HTR-8/SVneo (cell line): Measurements from ENCODE around the gene CRACR2B.

Source experiments
- DNase-seq: peaks from one replicate; pipeline ENCODE4 v3.0.0; 2011; ENCODE audit warnings: low spot score, mixed read lengths; ENCODE audit not compliant: insufficient read length
- FAIRE-seq: peaks from 2 replicates; lab custom pipeline; 2011; peaks lifted over from hg19 to GRCh38; lab: Jason Lieb, UNC

CRACR2B gene

DNA sequence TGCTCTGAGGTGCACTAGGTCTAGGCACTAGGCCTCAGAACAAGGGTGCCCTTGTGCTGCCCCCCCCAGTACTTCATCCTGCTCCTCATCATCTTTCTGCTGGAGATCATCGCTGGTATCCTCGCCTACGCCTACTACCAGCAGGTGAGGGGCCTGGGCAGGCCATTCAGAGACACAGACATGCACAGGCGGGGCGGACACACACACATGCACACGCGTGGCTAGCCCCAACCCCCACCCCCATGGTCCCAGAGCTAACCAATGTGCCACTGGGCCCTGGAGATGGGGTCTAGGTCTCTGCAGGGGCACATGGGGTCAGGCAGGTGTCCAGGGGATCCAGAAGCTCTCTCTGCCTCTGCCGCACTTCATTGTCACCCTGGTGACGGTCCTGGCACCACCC is 9.0 kb downstream of the CRACR2B start:
- DNase-seq (no peak), FAIRE-seq (no peak)

DNA sequence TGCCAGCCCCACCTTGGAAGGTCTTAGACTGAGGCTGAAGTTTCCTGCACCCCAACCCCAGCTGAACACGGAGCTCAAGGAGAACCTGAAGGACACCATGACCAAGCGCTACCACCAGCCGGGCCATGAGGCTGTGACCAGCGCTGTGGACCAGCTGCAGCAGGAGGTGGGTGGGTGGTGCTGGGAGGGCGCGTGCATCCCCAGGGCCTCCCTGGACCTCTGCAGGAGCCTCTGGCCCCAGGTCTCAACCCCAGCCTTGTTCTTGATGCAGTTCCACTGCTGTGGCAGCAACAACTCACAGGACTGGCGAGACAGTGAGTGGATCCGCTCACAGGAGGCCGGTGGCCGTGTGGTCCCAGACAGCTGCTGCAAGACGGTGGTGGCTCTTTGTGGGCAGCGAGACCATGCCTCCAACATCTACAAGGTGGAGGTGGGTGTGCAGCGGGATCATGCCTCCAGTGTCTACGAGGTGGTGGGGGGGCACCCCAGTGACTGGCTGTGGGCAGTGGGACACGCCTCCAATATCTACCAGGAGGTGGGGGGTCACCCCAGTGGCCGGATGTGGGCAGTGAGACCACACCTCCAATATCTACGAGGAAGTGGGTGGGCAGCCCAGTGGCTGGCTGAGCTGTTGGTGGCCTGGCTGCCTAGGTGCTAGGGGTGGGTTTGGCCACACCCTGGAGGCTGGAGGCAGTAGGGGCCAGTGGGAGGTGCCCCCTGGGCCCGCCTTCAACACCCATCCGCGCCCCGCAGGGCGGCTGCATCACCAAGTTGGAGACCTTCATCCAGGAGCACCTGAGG is 9.7 kb downstream of the CRACR2B start:
- DNase-seq (no peak), FAIRE-seq (no peak)

- FAIRE-seq (no peak), DNase-seq (no peak)
Observed at GRCh38 chr11:837990-838307, 10.2 kb downstream of the CRACR2B start.

GRCh38 chr11:838441-839279 is 10.9 kb downstream of the CRACR2B start:
- FAIRE-seq (peak; percentile 57), DNase-seq (no peak)

- no peak for DNase-seq
Observed at GRCh38 chr11:839280-839623, 11.5 kb downstream of the CRACR2B start.

DNA sequence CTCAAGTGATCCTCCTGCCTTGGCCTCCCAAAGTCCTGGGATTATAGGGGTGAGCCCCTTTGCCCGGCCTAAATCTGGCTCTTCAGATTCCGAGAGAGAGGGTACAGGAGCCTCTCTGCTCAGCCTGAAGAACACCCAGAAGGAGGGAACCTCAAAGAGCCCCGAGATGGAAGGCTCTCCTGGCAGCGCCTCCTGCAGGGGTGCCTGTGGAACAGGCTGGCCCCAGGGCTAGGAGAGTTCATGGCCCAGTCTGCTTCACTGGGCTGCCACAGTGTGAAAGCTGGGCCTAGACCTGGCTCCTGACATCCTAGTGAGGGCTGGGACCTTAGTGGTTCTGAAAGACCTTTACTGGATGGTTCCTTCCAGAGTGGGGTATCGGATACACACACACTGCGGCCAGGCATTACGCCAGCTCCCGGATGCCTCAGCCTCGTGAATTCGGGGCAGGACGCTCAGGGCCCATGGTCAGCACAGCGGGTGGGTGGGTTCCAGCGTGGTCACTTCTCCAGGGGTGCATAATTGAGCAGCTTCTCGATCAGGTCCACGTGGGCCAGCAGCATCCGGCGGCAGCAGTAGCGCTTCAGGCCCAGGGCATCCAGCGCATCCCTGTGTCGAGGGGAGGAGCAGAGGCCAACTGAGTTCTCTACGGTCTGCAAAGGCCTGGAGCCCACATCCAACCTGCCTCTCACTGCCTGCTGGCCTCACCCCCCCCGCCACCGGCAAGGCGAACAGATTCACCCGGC is 12.3 kb downstream of the CRACR2B start:
- DNase-seq (no peak), FAIRE-seq (peak; percentile 38)

More at GRCh38 chr11:839280-839623, 11.5 kb downstream of the CRACR2B start:
- no peak for FAIRE-seq

GRCh38 chr11:841981-842369 is 14.3 kb downstream of the CRACR2B start:
- DNase-seq: no peak
- no peak for FAIRE-seq

DNA sequence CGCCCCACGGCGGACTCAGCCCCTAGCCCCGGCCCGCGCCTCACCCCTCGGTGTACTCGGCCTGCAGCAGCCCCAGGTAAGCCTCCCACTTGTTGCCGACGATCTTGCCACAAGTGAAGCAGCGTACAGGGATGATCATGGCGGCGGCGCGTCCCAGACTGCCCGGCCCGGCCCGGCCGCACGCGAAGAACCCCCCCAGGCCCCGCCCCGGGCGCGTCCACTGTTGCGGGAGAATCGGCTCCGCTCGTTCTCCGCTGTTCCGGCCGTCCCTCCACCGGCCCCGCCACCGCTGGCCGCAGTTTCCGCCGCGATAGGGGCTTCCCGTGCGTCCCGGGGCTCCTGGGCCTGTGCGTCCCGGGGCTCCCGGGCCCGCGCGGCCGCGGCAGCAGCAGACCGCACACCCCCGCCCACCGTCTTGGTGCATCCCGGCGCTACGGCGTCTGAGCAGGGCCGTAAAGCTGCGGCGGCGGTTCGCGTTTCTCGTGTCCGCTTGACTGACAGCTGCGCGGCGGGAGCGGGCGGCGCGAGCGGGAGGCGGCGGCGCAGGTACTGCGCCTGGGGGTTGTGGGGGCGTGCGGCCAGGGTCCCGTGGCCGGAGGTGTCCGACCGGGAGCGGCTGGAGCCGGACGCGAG is 14.8 kb downstream of the CRACR2B start, which contains the start of the genes POLR2L and TSPAN4:
TSS of gene POLR2L (minus strand) at position 160 of the 633 bp plus-strand sequence. CDS start at position 139, 21 bp downstream.
TSS of gene TSPAN4 (plus strand) at position 483 of the 633 bp plus-strand sequence. CDS start 7,453 bp downstream, outside the sequence.
- FAIRE-seq (peak; percentile 97), DNase-seq (peak; percentile 75)

GRCh38 chr11:843086-843734 is 15.5 kb downstream of the CRACR2B start:
- no peak for FAIRE-seq
- DNase-seq: no peak

DNA sequence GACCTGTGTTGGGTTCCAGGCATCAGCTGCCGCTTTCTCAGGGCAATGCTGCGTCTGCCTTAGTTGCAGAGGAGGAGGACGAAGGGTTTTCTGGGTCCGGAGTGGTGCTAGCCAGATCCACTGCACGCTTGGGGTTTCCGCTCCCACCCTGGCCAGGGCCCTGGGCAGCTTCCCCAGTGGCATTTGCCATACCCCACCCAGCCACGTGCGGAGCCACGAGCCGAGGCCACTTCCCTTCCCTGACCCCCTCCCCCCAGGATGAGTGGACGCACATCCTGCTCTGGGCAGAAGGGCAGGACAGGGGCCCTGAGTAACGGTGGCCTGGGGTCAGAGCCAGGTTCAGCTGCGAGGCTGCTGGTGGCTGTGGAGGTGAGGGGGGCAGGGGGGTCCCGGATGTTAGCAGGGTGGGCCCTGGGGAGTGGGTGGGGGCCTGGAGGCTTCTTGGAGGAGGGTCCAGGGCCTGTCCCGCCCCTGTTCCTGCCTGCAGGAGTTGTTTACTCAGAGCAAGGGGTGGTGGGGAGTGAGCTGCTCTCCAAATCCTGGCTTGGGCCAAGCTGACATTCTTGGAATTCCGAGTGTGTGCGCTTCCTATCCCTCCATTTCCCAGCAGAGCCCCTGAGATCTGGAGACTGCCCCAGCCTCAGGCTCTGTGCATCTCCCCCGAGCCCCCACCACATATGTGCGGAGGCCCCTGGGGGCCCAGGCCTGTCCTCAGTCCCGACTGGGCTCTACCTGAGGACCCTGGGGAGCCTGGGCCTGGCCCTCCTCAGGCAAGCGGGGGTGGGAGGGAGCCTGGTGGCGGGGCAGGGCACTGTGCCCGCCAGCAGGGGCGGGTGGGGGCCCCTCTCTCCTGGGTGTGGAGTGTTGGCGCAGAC is 16.3 kb downstream of the CRACR2B start:
- peak; percentile 95 for FAIRE-seq

GRCh38 chr11:844693-845644 is 17.2 kb downstream of the CRACR2B start:
- FAIRE-seq (peak; percentile 96), DNase-seq (peak; percentile 92)

More for the DNA sequence above, 16.3 kb downstream of the CRACR2B start:
- DNase-seq: peak; percentile 92

DNA sequence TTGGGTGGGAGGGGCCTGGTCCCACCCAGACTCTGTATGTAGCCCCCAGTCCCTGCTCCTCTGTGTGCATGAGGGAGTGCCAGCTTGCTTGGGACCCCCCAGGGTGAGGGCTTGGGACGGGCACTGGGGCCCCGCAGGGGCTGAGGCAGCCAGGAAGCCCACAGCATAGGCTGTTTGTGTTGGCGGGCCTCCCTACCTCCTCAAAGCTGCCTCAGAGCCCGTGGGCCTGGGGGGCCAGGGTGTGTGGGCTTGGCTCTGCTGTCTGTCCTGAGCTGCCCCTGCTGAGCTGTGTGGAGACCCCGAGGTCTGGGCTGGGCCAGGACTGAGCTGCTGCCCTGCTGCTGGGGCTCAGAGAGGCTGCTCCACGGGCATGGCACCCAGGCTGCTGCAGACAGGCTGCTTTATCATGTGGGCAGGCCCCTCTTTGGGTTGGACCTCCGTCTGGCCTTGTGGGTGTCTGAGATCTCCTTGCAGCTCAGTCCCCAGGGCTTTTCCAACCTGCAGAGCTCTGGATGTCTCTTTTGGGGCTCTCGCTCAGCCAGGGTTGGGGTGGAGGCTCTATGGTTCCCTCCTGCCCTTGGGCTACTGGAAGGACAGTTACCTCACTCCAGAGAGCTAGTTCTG is 18.3 kb downstream of the CRACR2B start:
- DNase-seq: no peak
- no peak for FAIRE-seq

- no peak for FAIRE-seq
- DNase-seq: no peak
Observed at GRCh38 chr11:846496-847098, 18.9 kb downstream of the CRACR2B start.

GRCh38 chr11:847876-848275 is 20.2 kb downstream of the CRACR2B start:
- FAIRE-seq: no peak

GRCh38 chr11:848380-848931 is 20.7 kb downstream of the CRACR2B start:
- DNase-seq: no peak
- no peak for FAIRE-seq

More at GRCh38 chr11:847876-848275, 20.2 kb downstream of the CRACR2B start:
- no peak for DNase-seq

GRCh38 chr11:849104-849824 is 21.5 kb downstream of the CRACR2B start:
- no peak for DNase-seq
- no peak for FAIRE-seq
